ENCODE results near the gene DERL2. TPM values are rescaled to one million over a fixed set of nuclear protein-coding genes. Genes with fewer than 3 reads are reported as not detected.

The DERL2 gene
- total RNA-seq, 1 donor from 2014 or later, result 74.6 TPM

DNA sequence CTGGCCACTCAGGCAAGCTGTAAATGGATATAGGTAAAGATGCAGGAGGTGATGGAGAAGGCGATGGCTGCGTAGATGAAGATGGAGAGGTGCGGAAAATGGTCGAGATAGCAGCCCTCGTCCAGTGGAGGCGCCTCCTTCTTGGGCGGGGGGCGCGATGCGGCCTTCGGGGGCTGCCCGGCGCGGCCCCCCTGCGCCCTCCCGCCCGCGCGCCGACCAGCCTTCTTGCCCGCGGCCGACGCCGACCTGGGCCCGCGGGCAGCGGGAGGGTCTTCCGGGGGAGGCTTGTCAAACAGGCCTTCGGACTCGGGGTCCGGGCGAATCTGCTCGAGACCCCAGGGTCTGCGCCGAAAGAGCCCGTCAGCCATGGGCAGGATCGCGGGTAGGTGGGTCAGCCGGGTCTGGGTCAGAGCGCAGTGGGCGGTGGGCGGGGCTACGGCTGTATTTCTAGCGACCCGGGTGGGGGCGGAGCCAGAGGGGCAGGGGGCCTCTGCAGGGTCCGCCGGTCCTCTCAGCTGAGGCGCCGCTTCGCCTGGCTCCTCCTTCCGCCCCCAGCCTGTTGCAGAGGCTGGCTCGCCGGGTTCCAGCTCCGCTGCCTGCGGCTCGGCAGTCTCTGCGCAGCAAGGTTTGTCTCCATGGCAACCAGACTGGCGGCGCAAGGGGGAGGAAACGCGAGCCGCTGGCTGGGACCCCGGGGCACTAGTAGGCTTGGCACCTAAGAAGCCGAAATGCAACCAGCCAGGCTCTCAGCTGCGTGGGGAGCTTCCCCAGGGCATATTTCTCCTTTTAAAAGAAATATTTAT, 14.8 kb upstream of the DERL2 start:
- H3K4me3 Mint-ChIP-seq, result peak overlapping the region; percentile 99
- peaks cover 27% of the 10 kb centered on the region for H3K4me1 Mint-ChIP-seq
- H3K27me3 Mint-ChIP-seq (ENCODE audit: low read depth), result peaks cover 30% of the 10 kb centered on the region
- H3K9me3 Mint-ChIP-seq, result peaks cover 3% of the 10 kb centered on the region
- peak overlapping the region; percentile 94 for H3K27ac Mint-ChIP-seq (ENCODE audit: unreplicated experiment)
- peaks cover 5% of the 10 kb centered on the region for H3K36me3 Mint-ChIP-seq (ENCODE audit: low read depth)
- DNase-seq (ENCODE audit: low read depth, low spot score), result peak; percentile 97
- TF ChIP-seq, protein P1, sequence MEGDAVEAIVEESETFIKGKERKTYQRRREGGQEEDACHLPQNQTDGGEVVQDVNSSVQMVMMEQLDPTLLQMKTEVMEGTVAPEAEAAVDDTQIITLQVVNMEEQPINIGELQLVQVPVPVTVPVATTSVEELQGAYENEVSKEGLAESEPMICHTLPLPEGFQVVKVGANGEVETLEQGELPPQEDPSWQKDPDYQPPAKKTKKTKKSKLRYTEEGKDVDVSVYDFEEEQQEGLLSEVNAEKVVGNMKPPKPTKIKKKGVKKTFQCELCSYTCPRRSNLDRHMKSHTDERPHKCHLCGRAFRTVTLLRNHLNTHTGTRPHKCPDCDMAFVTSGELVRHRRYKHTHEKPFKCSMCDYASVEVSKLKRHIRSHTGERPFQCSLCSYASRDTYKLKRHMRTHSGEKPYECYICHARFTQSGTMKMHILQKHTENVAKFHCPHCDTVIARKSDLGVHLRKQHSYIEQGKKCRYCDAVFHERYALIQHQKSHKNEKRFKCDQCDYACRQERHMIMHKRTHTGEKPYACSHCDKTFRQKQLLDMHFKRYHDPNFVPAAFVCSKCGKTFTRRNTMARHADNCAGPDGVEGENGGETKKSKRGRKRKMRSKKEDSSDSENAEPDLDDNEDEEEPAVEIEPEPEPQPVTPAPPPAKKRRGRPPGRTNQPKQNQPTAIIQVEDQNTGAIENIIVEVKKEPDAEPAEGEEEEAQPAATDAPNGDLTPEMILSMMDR (conservative IDR thresholded peaks at IDR 0.05), result no peak

DNA sequence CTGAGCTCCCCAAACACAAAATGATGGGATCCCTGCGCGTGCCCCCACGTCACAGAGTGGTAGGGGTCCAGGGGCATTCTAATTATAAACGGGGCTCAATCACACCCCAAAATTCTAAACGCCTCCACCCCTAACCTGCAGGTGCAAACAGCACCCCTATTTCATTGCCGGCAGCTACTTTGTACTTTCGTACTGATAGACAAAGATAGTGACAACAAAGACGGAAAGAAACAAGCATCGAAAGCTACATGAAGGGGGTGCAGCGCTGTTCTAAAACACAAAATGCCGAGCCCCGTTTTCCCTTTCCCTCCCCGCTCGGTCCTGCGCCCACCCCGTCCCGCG, 14.2 kb upstream of the DERL2 start:
- Mint-ChIP-seq H3K27me3 (ENCODE audit: low read depth) (peaks cover 35% of the 10 kb centered on the region), H3K27ac (ENCODE audit: unreplicated experiment) (peak overlapping the region; percentile 94), H3K4me3 (peak overlapping the region; percentile 99), H3K36me3 (ENCODE audit: low read depth) (peaks cover 5% of the 10 kb centered on the region), H3K9me3 (peaks cover 3% of the 10 kb centered on the region), H3K4me1 (peaks cover 27% of the 10 kb centered on the region)
- TF ChIP-seq, protein P1 (conservative IDR thresholded peaks at IDR 0.05), result no peak
- no peak for DNase-seq (ENCODE audit: low read depth, low spot score)

DNA sequence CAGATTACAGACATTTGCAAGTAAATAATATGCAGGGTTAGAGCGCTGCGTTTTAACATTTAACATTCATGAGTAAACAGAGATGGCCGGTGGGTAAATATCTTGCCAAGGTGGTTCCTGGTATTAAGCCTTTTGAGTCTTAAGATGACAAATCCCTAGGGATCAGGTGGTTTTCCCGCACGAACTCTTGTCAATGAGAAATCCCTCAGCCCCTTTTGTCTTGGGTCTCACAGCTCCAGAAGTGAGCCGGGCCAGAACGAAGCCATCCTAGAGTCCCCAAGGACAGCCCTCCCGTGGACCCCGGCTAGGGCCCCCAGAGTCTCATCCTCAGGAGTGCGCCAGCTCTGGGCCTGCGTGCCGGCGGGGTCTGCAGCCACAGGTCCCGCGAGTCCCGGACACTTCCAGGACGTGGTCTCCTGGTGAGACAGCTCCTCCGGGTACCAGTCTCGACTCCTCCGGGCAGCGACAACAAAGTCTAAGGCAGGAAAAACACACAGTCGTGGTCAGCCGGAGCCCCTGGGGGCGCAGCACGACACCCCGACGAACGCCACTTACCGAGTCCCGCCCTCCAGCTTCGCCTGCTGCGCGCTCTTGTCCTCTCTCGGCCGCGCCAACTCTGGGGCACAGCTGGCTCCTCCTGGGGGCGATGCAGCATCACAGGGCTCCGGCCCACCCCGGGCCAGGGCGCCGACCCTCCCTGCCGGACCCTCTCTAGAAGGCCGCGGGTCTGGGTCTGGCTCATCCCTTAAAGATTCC, 13.7 kb upstream of the DERL2 start:
- no peak overlapping the region for H3K27ac Mint-ChIP-seq (ENCODE audit: unreplicated experiment)
- TF ChIP-seq, protein P1 (conservative IDR thresholded peaks at IDR 0.05), result no peak
- H3K27me3 Mint-ChIP-seq (ENCODE audit: low read depth), result peaks cover 37% of the 10 kb centered on the region
- peaks cover 27% of the 10 kb centered on the region for H3K4me1 Mint-ChIP-seq
- peak; percentile 29 for DNase-seq (ENCODE audit: low read depth, low spot score)
- H3K36me3 Mint-ChIP-seq (ENCODE audit: low read depth), result peaks cover 5% of the 10 kb centered on the region
- peak overlapping the region; percentile 99 for H3K4me3 Mint-ChIP-seq
- H3K9me3 Mint-ChIP-seq, result peaks cover 3% of the 10 kb centered on the region

DNA sequence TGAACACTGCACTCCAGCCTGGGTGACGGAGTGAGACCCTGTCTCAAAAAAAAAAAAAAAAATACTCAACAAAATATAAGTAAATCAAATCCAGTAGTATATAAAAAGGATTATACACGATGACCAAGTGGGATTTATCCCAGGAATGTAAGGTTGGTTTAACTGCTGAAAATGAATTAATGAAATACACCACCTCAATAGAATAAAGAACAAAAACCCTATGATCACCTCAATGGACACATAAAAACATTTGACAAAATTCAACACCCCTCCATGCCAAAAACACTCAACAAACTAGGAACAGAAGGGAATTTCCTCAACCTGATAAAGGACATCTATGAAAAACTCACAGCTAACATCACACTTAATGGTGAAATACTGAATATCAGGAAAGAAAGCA, 7.0 kb upstream of the DERL2 start:
- Mint-ChIP-seq H3K9me3 (peaks cover 10% of the 10 kb centered on the region), H3K36me3 (ENCODE audit: low read depth) (peaks cover 18% of the 10 kb centered on the region), H3K27ac (ENCODE audit: unreplicated experiment) (no peak overlapping the region), H3K4me3 (no peak overlapping the region), H3K27me3 (ENCODE audit: low read depth) (peaks cover 20% of the 10 kb centered on the region), H3K4me1 (peaks cover 5% of the 10 kb centered on the region)
- no peak for DNase-seq (ENCODE audit: low read depth, low spot score)
- TF ChIP-seq, protein P1 (conservative IDR thresholded peaks at IDR 0.05), result no peak

DNA sequence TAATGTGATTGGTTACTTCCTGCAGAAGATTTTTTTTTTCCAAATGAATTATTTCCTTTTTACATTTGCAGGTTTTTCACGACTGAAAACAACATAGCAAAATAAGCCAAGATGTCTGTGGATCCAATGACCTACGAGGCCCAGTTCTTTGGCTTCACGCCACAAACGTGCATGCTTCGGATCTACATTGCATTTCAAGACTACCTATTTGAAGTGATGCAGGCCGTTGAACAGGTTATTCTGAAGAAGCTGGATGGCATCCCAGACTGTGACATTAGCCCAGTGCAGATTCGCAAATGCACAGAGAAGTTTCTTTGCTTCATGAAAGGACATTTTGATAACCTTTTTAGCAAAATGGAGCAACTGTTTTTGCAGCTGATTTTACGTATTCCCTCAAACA, 2.8 kb upstream of the DERL2 start:
- TF ChIP-seq, protein P1 (conservative IDR thresholded peaks at IDR 0.05), result no peak
- Mint-ChIP-seq H3K36me3 (ENCODE audit: low read depth) (peaks cover 31% of the 10 kb centered on the region), H3K27ac (ENCODE audit: unreplicated experiment) (no peak overlapping the region), H3K4me1 (peaks cover 35% of the 10 kb centered on the region), H3K4me3 (peak overlapping the region; percentile 72), H3K9me3 (peaks cover 7% of the 10 kb centered on the region), H3K27me3 (ENCODE audit: low read depth) (no peaks in the 10 kb centered on the region)
- no peak for DNase-seq (ENCODE audit: low read depth, low spot score)

Data from neural crest cell (in vitro differentiated cells).